A549 treated with ZK216348 at 1 μM for 4 hours (cell line): ENCODE data around the gene GJC2. TPM values are rescaled to one million over a fixed set of nuclear protein-coding genes. Genes with fewer than 3 reads are reported as not detected.

Experiments used
- total RNA-seq: library from RNA; stranded (reverse); fragments of 200-300 nt; extraction: Qiagen RNA extraction; gene quantifications from 5 replicates; pipeline ENCODE4 v1.2.3, GENCODE V29; 2022; ENCODE audit warnings: low read depth

Gene GJC2
- total RNA-seq: 0.24 to 0.66 TPM (median 0.58 TPM) in 5 replicates

DNA sequence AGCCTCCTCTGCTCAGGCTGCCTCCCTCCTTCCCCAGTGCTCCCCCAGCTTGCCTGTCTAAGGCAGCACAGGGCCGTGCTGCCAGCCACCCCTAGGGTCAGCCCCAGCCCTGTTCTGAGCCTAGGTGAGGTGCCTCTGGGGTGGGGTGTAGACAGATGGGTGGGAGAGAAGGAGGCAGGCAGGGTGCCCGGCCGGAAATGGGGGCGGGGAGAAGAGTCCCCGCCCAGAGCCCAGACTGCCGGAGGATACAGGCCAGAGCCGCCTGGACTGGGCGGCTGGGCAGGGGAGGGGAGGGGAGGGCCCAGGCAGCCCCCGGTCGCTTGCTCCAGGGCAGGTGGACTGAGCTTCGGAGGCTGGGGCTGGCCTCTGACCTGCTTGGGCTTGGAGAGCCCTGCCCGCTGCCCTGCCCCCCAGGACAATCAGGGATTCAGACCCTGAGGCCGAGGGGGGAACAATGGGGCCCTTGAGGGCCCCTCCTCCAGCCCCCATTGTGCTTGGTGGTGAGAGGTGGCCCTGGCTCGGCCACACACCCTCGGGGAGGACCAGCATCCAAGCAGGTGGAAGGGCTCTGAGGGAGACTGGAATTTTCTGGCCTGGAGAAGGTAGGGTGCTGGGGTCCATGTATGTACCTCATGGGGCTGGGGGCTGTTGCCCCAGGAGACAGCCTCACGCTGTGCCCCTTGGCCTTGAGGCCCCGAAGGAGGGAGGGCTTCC, at the start of gene GJC2:
Gene GJC2, plus strand, starts transcription at position 525 of the 714 bp plus-strand sequence. CDS start 7,829 bp downstream, outside the sequence.

DNA sequence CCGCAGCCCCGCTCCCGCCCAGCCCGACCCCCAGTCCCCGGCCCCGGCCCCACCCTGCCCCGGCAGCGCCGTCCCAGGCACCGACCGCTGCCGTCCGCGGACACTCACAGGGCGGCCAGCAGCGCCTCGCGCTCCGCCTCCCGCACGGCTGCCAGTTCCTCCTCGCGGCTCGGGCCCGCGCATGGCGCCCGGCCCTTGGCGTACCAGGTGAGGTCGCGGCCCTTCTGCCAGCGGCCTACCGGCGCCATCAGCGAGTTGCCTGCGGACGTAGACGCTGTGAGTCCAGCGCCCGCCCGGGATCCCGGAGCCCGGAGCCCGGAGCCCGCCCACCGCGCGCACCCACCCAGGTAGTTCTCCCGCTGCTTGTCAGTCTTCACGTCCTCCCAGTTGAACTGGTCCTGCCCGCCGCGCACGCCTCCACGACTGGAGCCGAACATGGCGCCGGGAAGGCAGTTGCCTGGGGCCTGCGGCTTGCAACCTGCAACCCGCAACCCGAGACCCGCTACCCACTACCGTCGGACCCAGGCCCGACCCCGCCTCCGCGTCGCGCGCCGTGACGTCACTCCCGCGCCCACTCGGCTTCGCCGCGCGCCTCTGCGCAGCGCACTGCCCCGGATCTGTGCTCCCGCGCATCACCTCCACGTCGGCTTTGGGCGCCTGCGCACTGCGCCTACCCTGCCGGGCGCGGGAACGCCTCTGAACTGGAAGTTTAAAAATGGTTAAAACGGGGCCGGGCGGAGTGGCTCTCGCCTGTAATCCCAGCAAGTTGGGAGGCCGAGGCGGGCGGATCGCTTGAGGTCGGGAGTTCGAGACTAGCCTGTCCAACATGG, 46.7 kb upstream of the GJC2 start, which contains the start of gene C1orf35:
Gene C1orf35, minus strand, starts transcription at position 535 of the 830 bp plus-strand sequence. Its CDS starts 98 bp downstream, at position 437.

DNA sequence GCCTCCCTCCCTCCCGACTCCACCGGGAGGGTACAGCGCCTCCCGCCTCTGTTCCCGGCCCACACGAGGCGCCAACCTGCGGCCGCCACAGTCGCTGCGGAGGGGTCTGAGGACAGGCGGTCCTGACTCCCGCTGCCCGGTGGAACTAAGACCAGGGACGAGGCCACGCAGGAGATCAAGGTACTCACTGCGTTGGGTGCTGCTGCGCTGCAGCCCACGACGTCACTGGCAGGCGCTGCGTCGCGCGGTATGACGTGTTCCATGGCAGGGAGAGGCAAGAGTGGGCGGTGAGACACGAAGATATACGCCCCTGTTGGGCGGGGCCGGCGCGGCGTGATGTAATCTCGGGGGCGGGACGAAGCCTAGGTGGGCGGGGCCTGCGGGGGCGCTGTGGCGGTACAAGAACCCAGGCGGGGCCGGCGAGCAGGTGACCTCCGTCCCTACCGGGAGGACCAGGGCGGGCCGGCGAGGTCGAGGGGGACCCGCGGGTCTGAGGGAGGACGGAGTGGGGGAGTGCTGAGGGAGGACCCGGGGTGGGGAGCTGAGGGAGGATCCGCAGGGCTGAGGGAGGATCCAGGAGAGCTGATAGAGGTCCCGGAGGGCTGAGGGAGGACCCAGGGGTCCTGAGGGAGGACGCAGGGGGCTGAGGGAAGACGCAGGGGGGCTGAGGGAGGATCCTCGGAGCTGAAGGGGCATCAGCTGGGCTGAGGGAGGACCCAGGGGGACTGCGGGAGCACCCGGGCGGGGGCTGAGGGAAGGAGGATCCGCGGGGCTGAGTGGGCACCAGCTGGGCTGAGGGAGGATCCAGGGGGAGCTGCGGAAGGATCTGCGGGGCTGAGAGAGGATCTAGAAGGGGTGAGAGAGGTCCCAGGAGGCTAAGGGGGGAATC, 40.4 kb upstream of the GJC2 start, which contains the start of gene MRPL55:
Gene MRPL55, minus strand, starts transcription at position 227 of the 889 bp plus-strand sequence. CDS start 1,039 bp downstream, outside the sequence.

DNA sequence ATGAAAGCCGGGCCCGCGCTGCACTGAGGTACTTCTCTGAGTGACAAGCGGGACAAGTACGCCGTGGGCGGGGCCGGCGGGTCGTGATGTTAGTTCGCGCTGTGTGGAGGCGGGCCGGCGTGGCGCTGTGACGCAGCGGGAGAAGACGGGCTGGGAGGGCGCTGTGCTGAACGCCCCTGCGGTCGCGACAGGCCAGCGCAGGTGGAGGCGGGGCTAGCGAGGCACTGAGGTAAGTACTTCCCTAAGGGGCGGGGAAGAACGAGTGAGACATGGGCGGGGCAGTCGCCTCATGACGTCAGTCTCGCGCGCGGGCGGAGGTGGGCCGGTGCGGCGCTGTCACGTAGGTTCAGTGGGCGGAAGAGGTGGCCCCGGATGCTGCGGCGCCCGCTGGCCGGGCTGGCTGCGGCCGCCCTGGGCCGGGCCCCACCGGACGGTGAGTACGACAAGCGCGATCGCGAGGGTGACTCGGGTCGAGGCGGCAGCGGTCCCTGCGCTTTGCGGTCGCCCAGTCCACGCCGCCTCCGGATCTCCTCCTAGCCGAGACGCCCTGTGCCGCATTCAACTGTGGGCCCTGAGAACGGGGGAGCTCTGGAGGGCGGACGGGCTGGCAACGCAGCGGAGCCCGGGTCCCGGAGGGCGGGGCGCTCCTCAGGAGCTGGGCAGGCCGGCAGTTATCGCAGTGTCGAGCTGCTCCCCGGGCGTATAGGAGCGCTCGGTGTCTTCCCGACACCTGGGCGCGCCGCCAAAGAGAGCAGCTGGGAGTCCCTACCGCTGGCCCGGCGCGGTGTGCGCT, 9.6 kb upstream of the GJC2 start, which contains the start of gene GUK1:
Gene GUK1, plus strand, starts transcription at position 349 of the 793 bp plus-strand sequence. Its CDS starts 24 bp downstream, at position 373.

DNA sequence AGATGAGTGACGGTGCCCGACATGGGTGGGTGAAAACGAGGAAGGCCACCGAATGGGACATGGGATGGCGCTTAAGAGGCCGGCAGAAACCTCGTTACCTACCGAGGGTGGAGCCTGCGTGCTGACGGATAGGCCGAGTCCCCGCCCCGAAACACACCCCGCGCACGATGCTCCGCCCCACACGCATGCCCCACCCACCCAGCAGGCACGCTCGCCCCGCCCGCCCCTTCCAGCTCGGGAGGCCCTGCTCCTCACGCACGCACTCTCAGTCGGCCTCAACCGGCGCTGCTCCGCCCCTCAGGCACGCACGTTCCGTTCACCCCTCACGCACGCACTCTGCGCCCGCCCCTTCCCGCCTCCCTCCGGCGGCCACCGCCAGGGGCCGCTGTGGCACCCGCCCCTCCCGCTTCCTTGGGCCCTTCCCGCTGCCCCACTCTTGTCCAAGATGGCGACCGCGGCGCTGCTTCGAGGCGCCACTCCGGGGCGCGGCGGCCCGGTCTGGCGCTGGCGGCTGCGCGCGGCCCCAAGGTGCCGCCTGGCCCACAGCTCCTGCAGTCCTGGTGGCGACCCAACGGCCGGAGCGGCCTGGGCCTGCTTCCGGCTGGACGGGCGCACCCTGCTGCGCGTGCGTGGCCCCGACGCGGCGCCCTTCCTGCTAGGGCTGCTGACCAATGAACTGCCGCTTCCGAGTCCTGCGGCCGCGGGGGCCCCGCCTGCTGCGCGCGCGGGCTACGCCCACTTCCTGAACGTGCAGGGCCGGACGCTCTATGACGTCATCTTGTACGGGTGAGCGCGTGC, 15.8 kb downstream of the GJC2 start, which contains the start of gene IBA57:
Gene IBA57, plus strand, starts transcription at position 433 of the 798 bp plus-strand sequence. Its CDS starts 13 bp downstream, at position 446.

DNA sequence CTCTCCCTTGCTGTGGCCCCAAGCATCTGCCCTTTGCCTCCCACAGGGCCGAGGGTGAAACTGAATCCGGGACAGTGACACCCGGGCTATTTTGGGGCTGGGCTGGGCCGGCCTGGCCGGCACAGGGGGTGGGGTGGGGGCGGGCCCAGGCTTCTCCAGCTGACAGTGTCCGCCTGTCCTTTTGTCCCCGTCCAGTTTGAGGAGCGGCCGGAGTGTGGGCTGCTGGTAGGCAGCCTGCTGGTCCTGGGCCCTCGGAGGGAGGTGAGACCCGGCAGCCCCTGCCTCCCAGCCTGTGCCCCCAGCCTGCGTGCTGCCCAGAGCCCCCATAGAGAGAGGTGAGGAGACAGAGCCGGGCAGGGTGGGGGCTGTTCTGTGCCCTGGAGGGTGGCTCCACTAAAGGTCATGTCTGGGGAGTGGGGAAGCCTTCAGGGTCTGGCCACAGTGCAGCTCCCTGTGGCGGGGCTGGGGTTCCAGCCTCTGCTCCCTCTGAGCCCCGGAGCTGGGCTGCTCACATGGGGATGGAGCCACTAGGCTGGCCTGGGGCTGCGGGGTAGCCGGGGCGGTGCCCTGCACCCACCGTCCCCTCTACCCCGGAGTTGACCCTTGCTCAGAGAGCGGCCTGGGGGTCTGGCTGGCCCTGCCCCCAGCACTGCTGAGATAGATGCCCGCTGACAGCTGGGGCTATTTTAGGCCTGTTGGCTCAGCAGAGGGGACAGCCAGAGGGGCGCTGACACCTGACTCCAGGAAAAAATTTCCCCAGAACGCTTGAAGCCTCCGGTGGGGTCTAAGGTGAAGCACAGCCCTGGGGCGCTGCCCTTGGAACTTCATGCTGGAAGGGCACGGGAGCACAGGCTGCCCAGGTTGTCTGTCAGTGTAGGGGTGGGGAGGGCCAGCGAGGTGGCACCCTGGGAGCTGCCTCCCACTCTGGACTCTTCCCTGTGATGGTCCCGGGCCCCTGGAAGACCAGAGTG, 58.4 kb downstream of the GJC2 start, which contains the start of gene OBSCN:
Gene OBSCN, plus strand, starts transcription at position 194 of the 971 bp plus-strand sequence. CDS start 3,740 bp downstream, outside the sequence.

Other genes with a start within 250 kb of the GJC2 start
- 4.8 to 10.4 TPM (median 8.0 TPM) in 5 replicates for gene WNT9A, start 202.0 kb upstream of the GJC2 start, total RNA-seq
- gene WNT3A, start 142.9 kb upstream of the GJC2 start, total RNA-seq: 0.08 TPM in 1 of 5 replicates, not detected in the others
- gene ARF1, start 67.2 kb upstream of the GJC2 start, total RNA-seq: 333 to 469 TPM (median 450 TPM) in 5 replicates
- 23.9 to 44.1 TPM (median 41.6 TPM) in 5 replicates for gene C1orf35, start 46.6 kb upstream of the GJC2 start, total RNA-seq
- gene MRPL55, start 40.6 kb upstream of the GJC2 start, total RNA-seq: 62.4 to 91.9 TPM (median 80.1 TPM) in 5 replicates
- gene GUK1, start 9.7 kb upstream of the GJC2 start, total RNA-seq: 102 to 165 TPM (median 156 TPM) in 5 replicates
- 1.5 to 5.1 TPM (median 4.9 TPM) in 5 replicates for gene IBA57, start 15.9 kb downstream of the GJC2 start, total RNA-seq
- 2.3 to 7.6 TPM (median 5.9 TPM) in 5 replicates for gene OBSCN, start 58.1 kb downstream of the GJC2 start, total RNA-seq